Measurements from ENCODE around the gene GPC3.

The GPC3 gene

DNA sequence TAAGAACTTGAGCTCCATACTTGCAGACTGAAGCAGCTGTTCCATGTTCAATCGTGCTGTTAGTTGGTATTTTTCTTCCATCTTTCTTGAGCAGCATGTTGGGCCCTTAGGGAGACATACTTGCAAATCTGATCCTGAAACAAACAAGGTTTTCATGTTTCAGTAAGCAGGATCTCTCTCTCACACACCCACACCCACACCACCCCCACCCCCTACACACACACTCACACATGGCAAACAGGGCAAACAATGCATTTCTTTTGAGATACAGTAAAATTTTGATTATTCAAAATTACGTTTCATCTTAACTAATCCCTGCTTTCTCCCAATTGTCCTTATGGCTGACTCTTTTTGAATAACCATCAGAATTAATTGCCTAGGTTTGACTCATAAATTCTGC lies 32.3 kb downstream of the GPC3 start:
- H3K36me3 ChIP-seq (ENCODE audit: control insufficient read depth, insufficient read depth, low read length): no peaks in the 10 kb centered on the region
- no peak for TF ChIP-seq CTCF (IDR thresholded peaks at IDR 0.05; ENCODE audit: insufficient read depth, low read length, poor library complexity, severe bottlenecking)
- no peak overlapping the region for H3K4me3 ChIP-seq (replicated peaks; ENCODE audit: low read depth, low read length)
- DNase-seq (ENCODE audit: extremely low read depth, insufficient read length): no peak
- no peaks in the 10 kb centered on the region for H3K27me3 ChIP-seq (replicated peaks; ENCODE audit: control insufficient read depth, insufficient read depth, low read length)

GRCh38 chrX:133951098-133951497 lies 34.3 kb downstream of the GPC3 start:
- TF ChIP-seq CTCF (IDR thresholded peaks at IDR 0.05; ENCODE audit: insufficient read depth, low read length, poor library complexity, severe bottlenecking): no peak
- H3K36me3 ChIP-seq (ENCODE audit: control insufficient read depth, insufficient read depth, low read length): no peaks in the 10 kb centered on the region
- H3K4me3 ChIP-seq (replicated peaks; ENCODE audit: low read depth, low read length): no peak overlapping the region
- H3K27me3 ChIP-seq (replicated peaks; ENCODE audit: control insufficient read depth, insufficient read depth, low read length): no peaks in the 10 kb centered on the region
- no peak for DNase-seq (ENCODE audit: extremely low read depth, insufficient read length)

- H3K4me3 ChIP-seq (replicated peaks; ENCODE audit: low read depth, low read length): no peak overlapping the region
- no peaks in the 10 kb centered on the region for H3K36me3 ChIP-seq (ENCODE audit: control insufficient read depth, insufficient read depth, low read length)
- DNase-seq (ENCODE audit: extremely low read depth, insufficient read length): no peak
- no peaks in the 10 kb centered on the region for H3K27me3 ChIP-seq (replicated peaks; ENCODE audit: control insufficient read depth, insufficient read depth, low read length)
- no peak for TF ChIP-seq CTCF (IDR thresholded peaks at IDR 0.05; ENCODE audit: insufficient read depth, low read length, poor library complexity, severe bottlenecking)
Observed at GRCh38 chrX:133950214-133950613, 35.2 kb downstream of the GPC3 start.

GRCh38 chrX:133948895-133949294 lies 36.5 kb downstream of the GPC3 start:
- no peaks in the 10 kb centered on the region for H3K27me3 ChIP-seq (replicated peaks; ENCODE audit: control insufficient read depth, insufficient read depth, low read length)
- TF ChIP-seq CTCF (IDR thresholded peaks at IDR 0.05; ENCODE audit: insufficient read depth, low read length, poor library complexity, severe bottlenecking): no peak
- no peak overlapping the region for H3K4me3 ChIP-seq (replicated peaks; ENCODE audit: low read depth, low read length)
- DNase-seq (ENCODE audit: extremely low read depth, insufficient read length): no peak
- no peaks in the 10 kb centered on the region for H3K36me3 ChIP-seq (ENCODE audit: control insufficient read depth, insufficient read depth, low read length)

DNA sequence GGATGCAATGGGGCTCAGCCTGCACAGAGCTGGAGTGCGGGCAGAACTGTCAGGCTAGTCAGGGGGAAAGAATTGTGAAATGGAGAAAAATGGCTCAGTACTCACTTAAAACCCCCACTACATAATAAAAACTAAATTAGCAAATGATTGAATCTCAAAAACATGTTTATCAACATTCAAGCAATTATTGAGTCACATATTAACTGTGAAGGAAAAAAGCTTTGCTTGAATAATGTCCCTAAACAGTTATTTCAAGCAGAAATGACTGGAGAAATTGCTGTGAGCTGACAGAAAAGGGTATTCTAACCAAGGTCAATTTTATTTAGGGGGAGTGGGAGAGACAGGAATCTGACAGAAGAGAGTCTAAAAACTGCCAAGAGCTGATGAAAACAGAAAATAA lies 37.4 kb downstream of the GPC3 start:
- no peak for DNase-seq (ENCODE audit: extremely low read depth, insufficient read length)
- TF ChIP-seq CTCF (IDR thresholded peaks at IDR 0.05; ENCODE audit: insufficient read depth, low read length, poor library complexity, severe bottlenecking): no peak
- no peaks in the 10 kb centered on the region for H3K27me3 ChIP-seq (replicated peaks; ENCODE audit: control insufficient read depth, insufficient read depth, low read length)
- no peaks in the 10 kb centered on the region for H3K36me3 ChIP-seq (ENCODE audit: control insufficient read depth, insufficient read depth, low read length)
- no peak overlapping the region for H3K4me3 ChIP-seq (replicated peaks; ENCODE audit: low read depth, low read length)

DNA sequence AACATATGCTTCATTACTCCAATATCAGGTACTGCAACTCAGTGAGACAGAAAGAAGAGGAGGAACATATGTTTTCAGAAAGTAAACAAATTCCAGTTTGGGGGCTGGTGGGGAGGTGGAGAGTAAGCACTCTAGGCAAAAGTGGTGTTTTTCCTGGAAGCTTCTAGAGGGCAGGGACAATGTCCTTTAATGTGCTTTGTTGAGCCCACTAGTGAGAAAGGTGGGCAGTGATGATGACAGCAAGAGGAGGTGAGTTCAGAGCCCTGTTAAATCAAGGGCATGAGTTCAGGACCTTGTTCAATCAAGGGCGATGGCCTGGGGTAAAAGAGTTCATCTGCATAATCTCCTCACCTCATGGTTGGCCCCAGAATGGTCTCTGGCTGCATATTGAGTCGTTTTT lies 38.4 kb downstream of the GPC3 start:
- DNase-seq (ENCODE audit: extremely low read depth, insufficient read length): no peak
- H3K36me3 ChIP-seq (ENCODE audit: control insufficient read depth, insufficient read depth, low read length): no peaks in the 10 kb centered on the region
- H3K27me3 ChIP-seq (replicated peaks; ENCODE audit: control insufficient read depth, insufficient read depth, low read length): no peaks in the 10 kb centered on the region
- H3K4me3 ChIP-seq (replicated peaks; ENCODE audit: low read depth, low read length): no peak overlapping the region
- no peak for TF ChIP-seq CTCF (IDR thresholded peaks at IDR 0.05; ENCODE audit: insufficient read depth, low read length, poor library complexity, severe bottlenecking)
